ENCODE measurements around the gene ST8SIA4.
"Not testable (repeated sequence)": the region's sequence is repeated elsewhere in the genome, so short reads cannot be mapped to it uniquely, and the experiment has no call there.

ST8SIA4 gene

DNA sequence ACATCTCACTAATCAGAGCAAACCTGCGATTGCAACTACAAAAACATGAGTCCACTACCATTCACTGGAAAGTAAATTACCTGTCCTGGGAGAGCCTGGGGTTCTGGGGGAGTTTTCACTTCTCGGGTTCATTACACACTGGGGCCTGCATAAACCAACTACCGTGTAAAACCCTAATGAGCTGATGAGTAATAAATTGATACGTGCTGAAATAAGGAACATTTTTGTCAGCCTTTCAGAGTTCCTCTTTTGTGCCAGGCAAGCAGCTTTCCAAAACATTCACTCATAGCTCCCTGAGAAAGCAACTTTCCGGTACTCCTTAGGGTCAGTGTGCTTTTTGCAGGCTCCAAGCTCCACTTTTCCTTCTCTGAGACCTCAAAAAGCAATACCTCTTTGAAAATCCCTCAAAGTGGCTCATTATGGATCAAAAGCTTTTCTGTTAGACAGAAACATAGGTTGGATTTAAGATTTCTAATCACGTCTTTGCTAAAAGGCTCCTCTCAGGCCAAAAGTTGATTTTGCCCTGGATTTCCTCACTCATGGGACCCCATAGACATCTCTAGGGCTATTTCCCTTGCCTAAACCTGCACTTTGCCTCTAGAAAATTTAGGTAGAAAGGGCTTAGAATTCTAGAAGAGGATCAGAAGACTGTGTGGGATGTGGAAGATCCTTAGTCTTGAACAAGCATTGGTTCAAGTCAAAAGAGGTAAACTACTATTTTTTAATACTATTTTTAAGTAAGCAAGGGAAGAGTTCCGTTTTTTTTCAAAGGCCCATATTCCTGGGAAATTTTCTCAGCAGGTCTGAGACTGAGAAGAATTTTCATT lies 74.8 kb downstream of the ST8SIA4 start:
- DNase-seq (ENCODE audit: low read depth in 2 of 2): no peak

- DNase-seq (ENCODE audit: low read depth in 2 of 2): no peak
These were observed 75.6 kb downstream of the ST8SIA4 start for GRCh38 chr5:100827481-100827889.

DNA sequence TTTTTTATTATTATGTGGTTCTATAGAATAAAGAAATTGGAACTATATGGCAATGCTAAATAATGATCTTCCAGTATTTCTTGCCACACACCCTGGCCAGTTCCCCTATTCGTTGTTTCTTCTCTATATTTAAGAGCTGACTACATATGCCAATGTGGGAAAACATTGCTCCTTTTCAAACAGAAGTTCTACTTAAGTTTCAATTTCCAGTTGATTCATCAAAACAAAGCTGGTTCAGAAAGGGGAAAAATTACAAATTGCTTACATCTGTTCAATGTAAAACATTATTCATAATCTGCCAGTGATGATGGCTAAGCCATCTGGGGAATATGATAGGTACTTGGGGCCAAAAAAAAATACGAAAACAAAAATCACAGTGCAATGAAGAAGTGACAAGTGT lies 76.9 kb downstream of the ST8SIA4 start:
- DNase-seq (ENCODE audit: low read depth in 2 of 2): no peak

DNA sequence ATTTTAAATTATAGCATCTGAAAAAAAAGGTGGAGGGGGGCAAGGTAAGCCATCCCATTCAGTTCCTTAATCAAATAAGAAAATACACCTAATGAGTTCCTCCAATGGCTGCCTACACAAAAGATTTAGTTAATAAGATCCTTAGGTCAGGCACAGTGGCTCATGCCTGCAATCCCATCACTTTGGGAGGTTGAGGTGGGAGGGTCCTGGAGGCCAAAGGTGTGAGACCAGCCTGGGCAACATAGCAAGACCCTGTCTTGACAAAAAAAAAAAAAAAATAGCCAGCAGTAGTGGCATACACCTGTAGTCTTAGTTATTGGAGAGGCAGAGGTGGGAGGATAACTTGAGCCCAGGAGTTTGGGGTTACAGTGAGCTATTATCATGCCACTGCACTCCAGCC lies 78.4 kb downstream of the ST8SIA4 start:
- DNase-seq (ENCODE audit: low read depth in 2 of 2): no peak

- no peak for DNase-seq (ENCODE audit: low read depth in 2 of 2)
These were observed 79.3 kb downstream of the ST8SIA4 start for GRCh38 chr5:100823812-100824211.

DNA sequence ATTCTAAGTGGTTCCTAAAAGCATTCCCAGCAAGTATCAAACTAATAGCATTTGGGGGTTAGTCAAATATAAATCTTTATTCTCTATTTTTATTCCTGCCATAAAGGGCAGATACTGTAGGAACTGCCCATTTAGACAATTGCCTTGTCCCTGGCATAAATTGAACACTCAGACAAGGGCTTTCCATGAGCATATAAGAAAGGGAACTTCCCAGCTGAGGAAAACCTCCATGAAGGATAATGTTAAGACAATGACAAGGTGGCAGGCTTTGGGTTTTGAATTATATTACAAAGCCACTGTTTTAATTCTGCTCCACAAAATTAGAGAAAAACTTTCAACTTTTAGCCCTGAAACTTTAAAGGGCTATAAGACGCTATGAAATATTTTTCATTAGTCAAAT lies 81.3 kb downstream of the ST8SIA4 start:
- no peak for DNase-seq (ENCODE audit: low read depth in 2 of 2)

DNA sequence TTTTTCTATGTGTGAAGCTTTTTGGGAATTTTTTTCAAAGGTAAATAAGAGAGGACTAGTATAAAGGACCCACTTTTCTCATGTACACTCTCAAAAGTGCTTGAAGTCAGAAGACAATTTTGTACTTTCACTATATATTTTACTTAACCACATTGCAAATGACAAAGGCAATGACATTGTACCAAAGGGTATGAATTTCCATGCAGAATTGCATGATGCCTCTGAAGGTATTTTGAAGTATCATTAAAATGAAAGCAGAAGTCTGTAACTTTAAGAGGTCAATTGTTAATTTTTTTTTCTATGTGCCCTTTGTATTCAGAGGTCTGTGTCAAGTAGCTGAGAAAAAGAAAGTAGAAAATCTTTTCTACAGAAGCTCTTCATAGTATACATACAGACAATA lies 84.7 kb downstream of the ST8SIA4 start:
- no peak for DNase-seq (ENCODE audit: low read depth in 2 of 2)

DNA sequence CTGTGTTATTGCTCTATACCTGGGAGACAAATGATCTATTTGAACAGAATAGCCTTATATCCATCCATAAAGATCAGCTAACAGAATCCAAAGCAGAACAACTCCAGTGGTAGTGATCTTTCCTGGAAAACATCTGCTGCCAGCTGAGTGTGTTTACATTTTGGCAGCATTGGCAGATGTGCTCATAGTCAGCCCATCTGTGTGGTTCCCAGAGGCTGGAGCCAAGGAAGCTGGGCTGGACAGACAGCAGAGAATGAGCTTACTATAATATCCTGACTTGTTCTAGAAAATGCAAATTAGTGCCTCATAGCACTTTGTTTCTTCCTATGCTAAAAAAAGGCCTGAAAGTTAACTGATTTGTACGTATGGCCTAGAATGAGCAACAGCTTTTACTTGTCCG lies 99.7 kb downstream of the ST8SIA4 start:
- DNase-seq (ENCODE audit: low read depth in 2 of 2): no peak

- DNase-seq (ENCODE audit: low read depth in 2 of 2): no peak
These were observed 100.9 kb downstream of the ST8SIA4 start for GRCh38 chr5:100802208-100802607.

DNA sequence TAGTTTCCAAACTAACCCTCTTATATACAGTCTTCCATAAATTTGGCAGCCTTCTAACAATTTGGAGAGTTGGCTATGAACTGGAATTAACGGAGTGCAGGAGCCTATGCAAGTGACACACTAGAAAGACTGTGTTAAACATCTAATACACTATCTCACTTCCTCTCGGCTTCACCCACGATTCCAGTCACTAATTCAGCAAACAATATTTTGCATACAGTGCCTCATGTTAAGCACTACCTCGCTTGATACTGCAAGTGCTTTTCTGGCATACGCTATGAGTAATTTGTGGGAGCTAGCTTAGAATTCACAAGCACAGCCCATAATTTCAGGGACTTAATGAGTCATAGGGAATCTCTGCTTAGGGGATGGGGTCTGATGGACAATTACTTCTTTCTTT lies 102.5 kb downstream of the ST8SIA4 start:
- no peak for DNase-seq (ENCODE audit: low read depth in 2 of 2)

DNA sequence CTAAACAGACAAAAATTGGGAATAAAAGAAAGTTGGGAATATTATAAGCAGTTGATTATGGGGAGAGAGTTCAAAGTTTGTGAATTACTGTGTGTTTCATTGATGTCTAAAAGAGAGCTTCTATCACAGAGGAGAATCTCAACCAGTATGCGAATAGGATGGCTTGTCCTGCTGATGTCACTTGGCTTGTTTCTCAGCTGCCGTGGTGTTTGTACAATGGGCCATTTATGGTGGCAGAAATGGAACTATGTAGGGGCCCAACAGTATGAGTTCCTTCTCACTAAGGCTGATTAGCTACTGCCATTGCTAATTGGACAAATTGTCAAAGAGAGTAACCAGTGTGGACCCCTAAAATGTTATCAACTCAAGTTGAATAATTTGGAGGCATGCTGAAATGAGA lies 103.9 kb downstream of the ST8SIA4 start:
- no peak for DNase-seq (ENCODE audit: low read depth in 2 of 2)

DNA sequence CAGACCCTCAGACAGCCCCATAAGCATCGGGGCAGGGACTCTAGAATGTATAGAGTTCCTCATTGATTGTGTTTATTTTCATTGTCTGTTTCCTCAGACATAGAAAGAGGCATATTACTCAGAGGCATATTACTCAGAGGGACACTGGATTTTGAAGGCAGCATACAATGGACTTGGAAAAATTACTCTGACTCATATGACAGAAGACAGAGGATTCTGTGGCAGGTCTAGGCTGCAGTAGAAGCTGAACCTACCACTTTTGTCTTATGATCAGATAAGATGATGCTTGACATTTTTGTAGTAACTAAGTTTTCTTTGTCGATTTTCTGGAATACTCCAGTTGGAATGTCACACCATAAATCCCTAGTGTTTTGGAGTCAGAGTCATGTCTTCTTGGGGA lies 105.2 kb downstream of the ST8SIA4 start:
- DNase-seq (ENCODE audit: low read depth in 2 of 2): peak in 1 of 2 experiments; percentile 1

DNA sequence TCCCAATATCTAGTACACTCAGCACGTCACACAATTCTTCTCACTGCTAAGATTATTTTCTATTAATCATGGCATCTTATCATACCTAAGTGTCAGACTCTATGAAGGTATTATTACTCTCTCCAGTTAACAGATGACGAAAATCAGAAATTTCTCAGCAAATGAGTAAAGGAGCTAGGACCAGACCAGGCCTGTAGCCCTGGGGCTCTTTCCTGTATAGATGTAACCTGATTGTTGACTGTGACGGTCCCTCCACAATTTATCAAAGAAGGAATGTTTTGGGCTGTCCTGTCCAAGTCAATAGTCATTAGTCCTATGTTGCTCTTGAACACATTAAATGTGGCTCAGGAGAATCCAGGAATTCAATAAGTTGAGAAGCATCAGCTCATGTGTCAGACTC lies 106.2 kb downstream of the ST8SIA4 start:
- no peak for DNase-seq (ENCODE audit: low read depth in 2 of 2)

DNA sequence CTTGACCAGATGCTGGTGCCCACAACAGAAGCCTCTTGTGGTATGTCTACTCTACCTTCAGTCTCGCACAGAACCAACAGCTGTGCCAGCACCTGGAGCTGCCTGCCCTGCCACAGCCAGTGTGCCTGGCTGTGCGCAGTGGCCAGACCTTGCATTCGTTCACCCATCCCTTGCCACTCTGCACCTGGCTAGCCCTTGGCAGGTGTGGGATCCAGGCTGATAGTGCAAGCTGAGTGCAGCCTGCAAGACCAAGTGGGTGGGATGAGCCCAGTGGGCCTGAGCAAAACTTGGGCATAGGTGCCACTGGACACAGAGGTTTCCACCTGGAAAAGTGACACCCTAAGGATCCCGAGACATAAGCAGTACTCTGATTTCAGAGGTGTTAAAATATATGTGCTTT lies 108.2 kb downstream of the ST8SIA4 start:
- no peak for DNase-seq (ENCODE audit: low read depth in 2 of 2)

- DNase-seq (ENCODE audit: low read depth in 2 of 2): no peak
These were observed 108.9 kb downstream of the ST8SIA4 start for GRCh38 chr5:100794218-100794617.

DNA sequence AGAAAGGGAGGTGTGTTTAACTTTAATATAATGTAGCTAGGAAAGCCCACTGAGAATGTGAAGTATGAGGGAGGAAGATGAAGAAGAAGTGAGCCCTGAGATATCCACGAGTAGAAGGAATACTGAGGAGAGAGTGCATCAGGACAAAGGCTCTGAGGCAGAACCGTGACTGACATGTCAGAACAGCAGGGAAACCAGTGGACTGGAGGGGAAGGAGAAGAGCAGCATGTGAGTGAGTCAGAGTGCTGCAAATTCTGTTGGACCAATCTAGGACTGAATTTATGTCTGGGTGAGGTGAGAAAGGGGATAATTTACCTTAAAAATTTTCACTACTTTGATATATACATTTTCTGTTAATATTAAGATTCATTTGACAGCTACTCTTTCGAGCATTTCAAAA lies 110.3 kb downstream of the ST8SIA4 start:
- DNase-seq (ENCODE audit: low read depth in 2 of 2): no peak

DNA sequence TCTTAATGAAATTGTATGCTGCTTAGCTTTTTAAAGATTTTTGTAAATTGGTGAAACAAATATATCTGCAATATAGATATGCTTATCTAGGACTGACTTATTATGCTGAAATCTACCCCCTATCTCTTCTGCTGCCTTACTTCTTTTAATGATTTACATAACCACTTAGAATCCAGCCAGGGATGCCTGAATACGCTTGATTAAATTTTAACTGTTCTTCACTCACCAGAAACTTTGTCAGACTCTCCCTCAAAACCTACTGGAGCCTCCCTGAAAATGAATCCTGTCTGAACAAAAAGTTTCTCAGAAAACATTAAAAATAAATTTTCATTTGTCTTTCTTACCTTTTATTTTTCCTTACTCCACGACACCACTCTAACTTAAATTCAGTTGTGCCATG lies 111.7 kb downstream of the ST8SIA4 start:
- DNase-seq (ENCODE audit: low read depth in 2 of 2): no peak

GRCh38 chr5:100790951-100791350 lies 112.1 kb downstream of the ST8SIA4 start:
- no peak for DNase-seq (ENCODE audit: low read depth in 2 of 2)

- no peak for DNase-seq (ENCODE audit: low read depth in 2 of 2)
These were observed 112.9 kb downstream of the ST8SIA4 start for GRCh38 chr5:100790170-100790665.

- DNase-seq (ENCODE audit: low read depth in 2 of 2): no peak
These were observed 113.4 kb downstream of the ST8SIA4 start for GRCh38 chr5:100789694-100790093.

DNA sequence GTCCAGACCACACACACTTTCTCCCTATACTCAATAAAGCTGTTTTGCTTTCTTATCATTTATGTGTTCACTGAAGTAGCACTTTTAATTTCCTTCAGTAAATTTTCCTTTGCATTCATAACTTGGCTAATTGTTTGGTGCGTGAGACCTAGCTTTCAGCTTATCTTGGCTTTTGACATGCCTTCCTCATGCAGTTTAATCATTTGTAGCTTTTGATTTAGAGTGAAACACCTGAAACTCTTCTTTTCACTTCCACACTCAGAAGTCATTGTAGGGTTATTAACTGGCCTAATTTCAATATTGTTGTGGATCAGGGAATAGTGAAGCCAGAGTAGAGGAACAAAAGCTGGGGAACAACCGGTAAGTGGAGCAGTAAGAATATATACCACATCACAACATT lies 114.7 kb downstream of the ST8SIA4 start:
- DNase-seq (ENCODE audit: low read depth in 2 of 2): no peak

GRCh38 chr5:100787648-100788047 lies 115.4 kb downstream of the ST8SIA4 start:
- no peak for DNase-seq (ENCODE audit: low read depth in 2 of 2)

- not testable (repeated sequence) for DNase-seq (ENCODE audit: low read depth in 2 of 2)
These were observed 117.5 kb downstream of the ST8SIA4 start for GRCh38 chr5:100785536-100785935.

- DNase-seq (ENCODE audit: low read depth in 2 of 2): no peak
These were observed 122.7 kb downstream of the ST8SIA4 start for GRCh38 chr5:100780376-100780870.

Data from fibroblast of skin of left quadriceps (primary cell).